Mesenteric fat pad (tissue), 1 donor: ENCODE results near the gene NLGN4Y. TPM values are rescaled to one million over a fixed set of nuclear protein-coding genes. Genes with fewer than 3 reads are reported as not detected.
"Not testable (repeated sequence)": the region's sequence is repeated elsewhere in the genome, so short reads cannot be mapped to it uniquely, and the experiment has no call there.

Experiments
- DNase-seq: peaks from one replicate; pipeline ENCODE4 v3.0.0-alpha.2; 2020; ENCODE audit warnings: low spot score
- total RNA-seq: library from RNA; stranded (reverse); fragmentation: NEBNext Ultra II Directional; extraction: Animal tissue kit (Norgen Biotek cat#: 25700); gene quantifications from one replicate; pipeline ENCODE4 v1.2.1, GENCODE V29; 2021
- donor health status: DM: yes; HTN: yes; CAD: no.

Gene NLGN4Y
- total RNA-seq, 1 donor from 2014 or later, result not detected

- DNase-seq, result no peak
These were observed 310.1 kb downstream of the NLGN4Y start for GRCh38 chrY:14834103-14835060.

GRCh38 chrY:14837466-14837865 is 313.1 kb downstream of the NLGN4Y start:
- DNase-seq, result no peak

DNA sequence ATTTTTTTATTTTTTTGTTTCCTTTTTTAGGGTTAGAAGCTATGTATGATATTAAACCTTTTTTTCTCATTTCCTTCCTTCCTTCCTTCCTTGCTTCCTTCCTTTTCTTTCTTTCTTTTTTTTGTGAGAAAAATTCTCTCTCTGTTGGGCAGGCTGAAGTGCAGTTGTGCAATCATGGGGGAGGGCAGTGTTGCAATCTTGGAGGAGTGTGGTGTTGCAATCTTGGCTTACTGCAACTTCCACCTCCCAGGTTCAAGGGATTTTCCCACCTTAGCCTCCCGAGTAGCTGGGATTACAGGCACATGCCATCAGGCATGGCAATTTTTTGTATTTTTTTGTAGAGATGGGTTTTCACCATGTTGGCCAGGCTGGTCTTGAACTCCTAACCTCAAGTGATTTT is 326.4 kb downstream of the NLGN4Y start:
- no peak for DNase-seq

- no peak for DNase-seq
These were observed 336.1 kb downstream of the NLGN4Y start for GRCh38 chrY:14860448-14860847.

DNA sequence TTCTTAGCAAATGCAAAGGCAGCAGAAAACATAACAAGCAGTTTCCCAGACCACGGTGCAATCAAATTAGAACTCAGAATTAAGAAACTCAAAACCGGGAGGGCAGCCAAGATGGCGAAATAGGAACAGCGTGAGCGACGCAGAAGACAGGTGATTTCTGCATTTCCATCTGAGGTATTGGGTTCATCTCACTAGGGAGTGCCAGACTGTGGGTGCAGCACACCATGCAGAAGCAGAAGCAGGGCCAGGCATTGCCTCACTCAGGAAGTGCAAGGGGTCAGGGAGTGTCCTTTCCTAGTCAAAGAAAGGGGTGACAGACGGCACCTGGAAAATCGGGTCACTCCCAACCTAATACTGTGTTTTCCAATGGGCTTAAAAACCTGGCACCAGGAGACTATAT is 336.7 kb downstream of the NLGN4Y start:
- DNase-seq, result not testable (repeated sequence)

DNA sequence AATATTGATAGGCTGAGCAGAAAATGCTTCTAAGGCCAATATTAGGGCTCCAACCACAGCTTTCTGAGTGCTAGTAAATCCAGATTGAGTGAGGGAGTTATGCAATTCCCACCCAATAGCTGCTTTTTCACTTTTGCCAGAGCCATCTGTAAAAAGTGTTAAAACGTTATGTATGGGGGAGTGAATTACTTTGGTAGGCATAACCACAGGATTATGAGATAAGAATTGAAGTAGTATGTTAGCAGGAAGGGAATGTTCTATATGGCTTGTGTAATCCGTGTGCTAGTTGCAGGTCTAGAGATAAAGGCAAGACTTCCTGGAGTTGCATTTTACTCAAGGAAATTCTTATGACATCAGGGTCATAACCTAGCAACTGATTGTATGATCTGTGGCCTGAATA is 347.6 kb downstream of the NLGN4Y start:
- no peak for DNase-seq
